SK-N-SH treated with all-trans-retinoic acid at 6 μM for 48 hours (cell line): Measurements from ENCODE around the gene KRT16.

Source experiments
- ATAC-seq: fragments of 200-7000 bp; cut with Tn5 transposase; 3 replicates; pipeline ENCODE4 v1.9.1; 2020; ENCODE audit warnings: mild to moderate bottlenecking, moderate library complexity
- ARNTL ChIP-seq: fragments of 450-650 bp; formaldehyde crosslinking; IDR thresholded peaks from 2 replicates; pipeline ENCODE4 v1.5.0; 2020; ENCODE audit warnings: low read depth, mild to moderate bottlenecking, moderate library complexity, borderline replicate concordance
- BACH2 ChIP-seq: fragments of 250-450 bp; sonication (Bioruptor Pico); IDR thresholded peaks from 2 replicates; pipeline ENCODE4 v1.9.0; 2021; ENCODE audit warnings: mild to moderate bottlenecking, borderline replicate concordance
- CREB5 ChIP-seq: fragments of 250-450 bp; sonication (Bioruptor Pico); IDR thresholded peaks from 2 replicates; pipeline ENCODE4 v1.5.1; 2020; ENCODE audit warnings: low read depth, mild to moderate bottlenecking, moderate library complexity
- CSDC2 ChIP-seq: fragments of 250-450 bp; sonication (Bioruptor Pico); IDR thresholded peaks from 2 replicates; pipeline ENCODE4 v1.5.0; 2020; ENCODE audit warnings: mild to moderate bottlenecking, moderate library complexity
- CSRNP3 ChIP-seq: fragments of 250-450 bp; sonication (Bioruptor Pico); IDR thresholded peaks from 2 replicates; pipeline ENCODE4 v1.5.1; 2021; ENCODE audit warnings: mild to moderate bottlenecking, moderate library complexity
- ESRRG ChIP-seq: fragments of 250-450 bp; sonication (Bioruptor Pico); IDR thresholded peaks from 2 replicates; pipeline ENCODE4 v1.6.1; 2021; ENCODE audit warnings: mild to moderate bottlenecking
- GLIS3 ChIP-seq: fragments of 250-450 bp; sonication (Bioruptor Pico); IDR thresholded peaks from 2 replicates; pipeline ENCODE4 v1.5.0; 2020; ENCODE audit warnings: mild to moderate bottlenecking, moderate library complexity
- ISL1 ChIP-seq: fragments of 250-450 bp; sonication (Bioruptor Pico); IDR thresholded peaks from 2 replicates; pipeline ENCODE4 v2.1.2; 2022; ENCODE audit warnings: mild to moderate bottlenecking, moderate library complexity
- OSR1 ChIP-seq: fragments of 250-450 bp; sonication (Bioruptor Pico); IDR thresholded peaks from 2 replicates; pipeline ENCODE4 v1.8.0; 2022; ENCODE audit warnings: moderate library complexity, mild to moderate bottlenecking, inconsistent platforms
- PATZ1 ChIP-seq: fragments of 250-450 bp; sonication (Bioruptor Pico); IDR thresholded peaks from 2 replicates; pipeline ENCODE4 v1.8.0; 2020; ENCODE audit warnings: mild to moderate bottlenecking, moderate library complexity, borderline replicate concordance
- PPARA ChIP-seq: fragments of 250-450 bp; sonication (Bioruptor Pico); IDR thresholded peaks from 2 replicates; pipeline ENCODE4 v1.5.0; 2020; ENCODE audit warnings: mild to moderate bottlenecking, borderline replicate concordance
- RARB ChIP-seq: fragments of 250-450 bp; sonication (Bioruptor Pico); IDR thresholded peaks from 2 replicates; pipeline ENCODE4 v1.8.0; 2021; ENCODE audit warnings: mild to moderate bottlenecking, moderate library complexity
- SNAI2 ChIP-seq: fragments of 250-450 bp; sonication (Bioruptor Pico); IDR thresholded peaks from 2 replicates; pipeline ENCODE4 v1.5.0; 2020; ENCODE audit warnings: mild to moderate bottlenecking, moderate library complexity
- TCF4 ChIP-seq: fragments of 250-450 bp; sonication (Bioruptor Pico); IDR thresholded peaks from 2 replicates; pipeline ENCODE4 v1.8.0; 2021; ENCODE audit warnings: mild to moderate bottlenecking, moderate library complexity, borderline replicate concordance
- TOX ChIP-seq: fragments of 250-450 bp; sonication (Bioruptor Pico); IDR thresholded peaks from 2 replicates; pipeline ENCODE4 v1.8.0; 2021; ENCODE audit warnings: mild to moderate bottlenecking, moderate library complexity, borderline replicate concordance
- TSHZ2 ChIP-seq: fragments of 250-450 bp; sonication (Bioruptor Pico); IDR thresholded peaks from 2 replicates; pipeline ENCODE4 v1.5.0; 2020; ENCODE audit warnings: mild to moderate bottlenecking, moderate library complexity
- ZC3H10 ChIP-seq: fragments of 250-450 bp; sonication (Bioruptor Pico); IDR thresholded peaks from 2 replicates; pipeline ENCODE4 v1.5.1; 2021; ENCODE audit warnings: mild to moderate bottlenecking, moderate library complexity
- ZFP3 ChIP-seq: fragments of 250-450 bp; sonication (Bioruptor Pico); IDR thresholded peaks from 2 replicates; pipeline ENCODE4 v1.5.0; 2020; ENCODE audit warnings: mild to moderate bottlenecking, moderate library complexity
- ZFP30 ChIP-seq: fragments of 450-650 bp; formaldehyde crosslinking; IDR thresholded peaks from 2 replicates; pipeline ENCODE4 v1.5.0; 2022; ENCODE audit warnings: mild to moderate bottlenecking, moderate library complexity
- ZNF565 ChIP-seq: fragments of 450-650 bp; formaldehyde crosslinking; conservative IDR thresholded peaks from 2 replicates; pipeline ENCODE4 v1.5.0; 2020; ENCODE audit warnings: low read depth, mild to moderate bottlenecking, moderate library complexity
- ZNF70 ChIP-seq: fragments of 450-650 bp; formaldehyde crosslinking; IDR thresholded peaks from 2 replicates; pipeline ENCODE4 v1.5.0; 2020; ENCODE audit warnings: mild to moderate bottlenecking, moderate library complexity

KRT16 gene

GRCh38 chr17:41638941-41639340 is 26.4 kb upstream of the KRT16 start:
- ATAC-seq: no peak
- TF ChIP-seq ISL1 (CRISPR knock-in tag) (no peak), TOX (no peak), CSDC2 (no peak), PATZ1 (CRISPR knock-in tag) (no peak)

GRCh38 chr17:41638194-41638593 is 25.6 kb upstream of the KRT16 start:
- ATAC-seq: no peak

GRCh38 chr17:41636652-41637051 is 24.1 kb upstream of the KRT16 start:
- ATAC-seq: no peak
- no peak for TF ChIP-seq ESRRG
- no peak for TF ChIP-seq ZNF565 (CRISPR knock-in tag)
- no peak for TF ChIP-seq SNAI2 (CRISPR knock-in tag)
- TF ChIP-seq ARNTL: no peak
- TF ChIP-seq ZFP30 (CRISPR knock-in tag): no peak
- TF ChIP-seq ZFP3 (CRISPR knock-in tag): no peak
- no peak for TF ChIP-seq TCF4 (CRISPR knock-in tag)
- no peak for TF ChIP-seq PPARA
- TF ChIP-seq CSDC2: no peak
- no peak for TF ChIP-seq OSR1 (CRISPR knock-in tag)
- TF ChIP-seq CREB5: no peak
- TF ChIP-seq GLIS3 (CRISPR knock-in tag): no peak

More at GRCh38 chr17:41638194-41638593, 25.6 kb upstream of the KRT16 start:
- TF ChIP-seq ZC3H10 (CRISPR knock-in tag): no peak
- TF ChIP-seq ARNTL: no peak
- TF ChIP-seq ZFP30 (CRISPR knock-in tag): no peak
- no peak for TF ChIP-seq BACH2 (CRISPR knock-in tag)
- no peak for TF ChIP-seq TOX
- TF ChIP-seq TCF4 (CRISPR knock-in tag): no peak
- TF ChIP-seq SNAI2 (CRISPR knock-in tag): no peak
- no peak for TF ChIP-seq CSDC2
- no peak for TF ChIP-seq ESRRG
- no peak for TF ChIP-seq CSRNP3 (CRISPR knock-in tag)
- no peak for TF ChIP-seq GLIS3 (CRISPR knock-in tag)
- TF ChIP-seq ZNF565 (CRISPR knock-in tag): no peak
- TF ChIP-seq TSHZ2: no peak
- no peak for TF ChIP-seq RARB (CRISPR knock-in tag)
- no peak for TF ChIP-seq PPARA
- no peak for TF ChIP-seq ISL1 (CRISPR knock-in tag)
- no peak for TF ChIP-seq ZNF70
- TF ChIP-seq PATZ1 (CRISPR knock-in tag): no peak
- TF ChIP-seq OSR1 (CRISPR knock-in tag): no peak
- TF ChIP-seq ZFP3 (CRISPR knock-in tag): no peak
